Fibroblast of lung (primary cell): ENCODE data around the gene SAMD7. TPM values are rescaled to one million over a fixed set of nuclear protein-coding genes. Genes with fewer than 3 reads are reported as not detected.

Source experiments
- DNase-seq, 2 donors: peaks; one replicate each; pipeline versions ENCODE4 v3.0.0 to v3.0.0-alpha.2; 2010; ENCODE audit warnings: low read depth in 2 of 2
- H2AFZ ChIP-seq: 2 replicates; pipeline ENCODE4 v1.5.1; 2012; ENCODE audit warnings: low read length, control low read depth, inconsistent platforms
- H3K27ac ChIP-seq: 2 replicates; pipeline ENCODE4 v1.5.1; 2011; ENCODE audit warnings: low read length, control low read depth; ENCODE audit not compliant: insufficient read depth
- H3K27me3 ChIP-seq: 2 replicates; pipeline ENCODE4 v1.5.1; 2011; ENCODE audit warnings: mild to moderate bottlenecking, low read length; ENCODE audit not compliant: control insufficient read depth, insufficient read depth
- H3K36me3 ChIP-seq: 2 replicates; pipeline ENCODE4 v1.5.1; 2011; ENCODE audit warnings: low read length; ENCODE audit not compliant: control insufficient read depth, insufficient read depth
- H3K4me1 ChIP-seq: 2 replicates; pipeline ENCODE4 v1.5.1; 2011; ENCODE audit warnings: low read length; ENCODE audit not compliant: control insufficient read depth, insufficient read depth; ENCODE audit errors: extremely low read depth
- H3K4me2 ChIP-seq: 2 replicates; pipeline ENCODE4 v1.5.1; 2011; ENCODE audit warnings: low read length, control low read depth; ENCODE audit not compliant: insufficient read depth; ENCODE audit errors: extremely low read depth
- H3K4me3 ChIP-seq, 4 experiments: fragments of 200-600 bp in 1 of 4; sonication (generic) in 1 of 4; replicated peaks in 1 of 4; 2 replicates each; pipeline ENCODE4 v1.5.1; 2011 to 2016; ENCODE audit warnings: low read length in 4 of 4, low read depth in 3 of 4, mild to moderate bottlenecking in 3 of 4, control low read depth in 2 of 4, inconsistent platforms in 1 of 4, mixed read lengths in 1 of 4; ENCODE audit not compliant: insufficient read depth in 1 of 4; ENCODE audit errors: control extremely low read depth in 1 of 4
- H3K79me2 ChIP-seq: 2 replicates; pipeline ENCODE4 v1.5.1; 2012; ENCODE audit warnings: mild to moderate bottlenecking, low read length, inconsistent platforms; ENCODE audit not compliant: control insufficient read depth, insufficient read depth
- H3K9ac ChIP-seq: 2 replicates; pipeline ENCODE4 v1.5.1; 2011; ENCODE audit warnings: mild to moderate bottlenecking, low read length, control low read depth; ENCODE audit not compliant: insufficient read depth
- H3K9me3 ChIP-seq: 2 replicates; pipeline ENCODE4 v1.5.1; 2012; ENCODE audit warnings: low read depth, low read length; ENCODE audit not compliant: control insufficient read depth, insufficient read depth
- H4K20me1 ChIP-seq: 2 replicates; pipeline ENCODE4 v1.5.1; 2011; ENCODE audit warnings: low read length; ENCODE audit not compliant: control insufficient read depth, insufficient read depth; ENCODE audit errors: extremely low read depth
- EZH2 ChIP-seq: IDR thresholded peaks from 2 replicates; pipeline ENCODE4 v1.5.1; 2012; ENCODE audit warnings: low read length, control low read depth, mild to moderate bottlenecking; ENCODE audit errors: missing control alignments
- polyA plus RNA-seq, 2 donors: library from polyadenylated mRNA; depleted of rRNA in 1 of 2; stranded (reverse) in 1 of 2; unstranded in 1 of 2; fragments of >200 nt; gene quantifications; 2 replicates each; pipeline ENCODE4 v1.2.1, GENCODE V29; 2011 to 2012; ENCODE audit warnings: missing spikeins in 1 of 2
- total RNA-seq: library from RNA; depleted of rRNA; stranded (reverse); fragments of >200 nt; gene quantifications from 2 replicates; pipeline ENCODE4 v1.2.1, GENCODE V29; 2014
- TF ChIP-seq, protein P1 (sequence below), 2 donors: IDR thresholded peaks in 1 of 2; conservative IDR thresholded peaks in 1 of 2; 1 replicate in 1 of 2; 2 replicates in 1 of 2; pipeline ENCODE4 v1.5.1; 2011 to 2012; ENCODE audit warnings: low read length in 2 of 2, control low read depth in 1 of 2, inconsistent platforms in 1 of 2, low read depth in 1 of 2, mild to moderate bottlenecking in 1 of 2

Gene SAMD7
- total and polyA plus RNA-seq, 2 donors (not counting 1 experiment from before 2014, with no cell fraction given): not detected

DNA sequence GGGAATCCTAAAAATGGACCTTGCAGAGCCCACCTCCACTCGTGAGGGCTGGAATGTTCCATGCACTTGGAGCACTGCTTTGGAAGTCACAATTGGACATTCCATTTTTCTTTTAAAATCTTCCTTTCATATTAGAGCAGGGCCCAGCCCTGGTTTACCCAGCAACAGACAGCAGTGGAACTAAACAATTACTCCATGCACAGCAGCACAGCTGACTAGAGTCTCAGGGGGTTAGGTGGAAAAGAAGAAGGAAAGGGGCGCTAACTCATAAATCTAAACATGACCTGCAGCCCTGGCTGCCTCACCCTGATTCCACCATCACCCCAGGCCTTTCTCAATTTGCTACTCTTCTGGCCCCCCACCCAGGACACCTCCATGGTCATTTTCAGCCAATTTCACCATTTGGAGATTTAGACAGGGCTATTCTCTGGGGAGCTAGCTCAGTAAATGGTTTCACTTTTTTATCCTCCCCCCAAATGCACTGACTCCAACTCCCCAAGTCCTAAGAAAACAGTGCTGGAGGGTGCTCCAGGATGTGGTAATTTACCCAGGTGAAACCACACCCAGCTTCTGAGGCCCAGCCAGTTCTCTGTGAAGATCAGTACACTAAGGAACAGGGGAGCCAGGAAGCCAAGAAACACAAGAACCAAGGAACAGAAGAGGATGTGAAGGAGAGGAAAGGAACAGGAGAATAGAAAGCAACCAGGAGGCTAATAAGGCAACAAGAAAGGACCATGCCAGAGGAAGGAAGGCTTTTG lies 40.1 kb upstream of the SAMD7 start:
- DNase-seq: no peak
- no peaks in the 10 kb centered on the region for H3K36me3 ChIP-seq
- H2AFZ ChIP-seq: no peak overlapping the region
- H3K27ac ChIP-seq: no peak overlapping the region
- H3K9me3 ChIP-seq: no peaks in the 10 kb centered on the region
- no peaks in the 10 kb centered on the region for H3K4me1 ChIP-seq
- no peaks in the 10 kb centered on the region for H3K79me2 ChIP-seq
- no peak overlapping the region for H3K4me3 ChIP-seq
- no peak overlapping the region for H3K4me2 ChIP-seq
- no peak overlapping the region for H3K9ac ChIP-seq
- TF ChIP-seq, protein P1, sequence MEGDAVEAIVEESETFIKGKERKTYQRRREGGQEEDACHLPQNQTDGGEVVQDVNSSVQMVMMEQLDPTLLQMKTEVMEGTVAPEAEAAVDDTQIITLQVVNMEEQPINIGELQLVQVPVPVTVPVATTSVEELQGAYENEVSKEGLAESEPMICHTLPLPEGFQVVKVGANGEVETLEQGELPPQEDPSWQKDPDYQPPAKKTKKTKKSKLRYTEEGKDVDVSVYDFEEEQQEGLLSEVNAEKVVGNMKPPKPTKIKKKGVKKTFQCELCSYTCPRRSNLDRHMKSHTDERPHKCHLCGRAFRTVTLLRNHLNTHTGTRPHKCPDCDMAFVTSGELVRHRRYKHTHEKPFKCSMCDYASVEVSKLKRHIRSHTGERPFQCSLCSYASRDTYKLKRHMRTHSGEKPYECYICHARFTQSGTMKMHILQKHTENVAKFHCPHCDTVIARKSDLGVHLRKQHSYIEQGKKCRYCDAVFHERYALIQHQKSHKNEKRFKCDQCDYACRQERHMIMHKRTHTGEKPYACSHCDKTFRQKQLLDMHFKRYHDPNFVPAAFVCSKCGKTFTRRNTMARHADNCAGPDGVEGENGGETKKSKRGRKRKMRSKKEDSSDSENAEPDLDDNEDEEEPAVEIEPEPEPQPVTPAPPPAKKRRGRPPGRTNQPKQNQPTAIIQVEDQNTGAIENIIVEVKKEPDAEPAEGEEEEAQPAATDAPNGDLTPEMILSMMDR (conservative IDR thresholded peaks at IDR 0.05 in 1 of 2, IDR thresholded peaks at IDR 0.05 in 1 of 2; ENCODE audit: low read depth in 1 of 2, low read length in 2 of 2): no peak
- no peak for TF ChIP-seq EZH2
- H3K27me3 ChIP-seq: peaks cover 11% of the 10 kb centered on the region
- H4K20me1 ChIP-seq: no peaks in the 10 kb centered on the region

DNA sequence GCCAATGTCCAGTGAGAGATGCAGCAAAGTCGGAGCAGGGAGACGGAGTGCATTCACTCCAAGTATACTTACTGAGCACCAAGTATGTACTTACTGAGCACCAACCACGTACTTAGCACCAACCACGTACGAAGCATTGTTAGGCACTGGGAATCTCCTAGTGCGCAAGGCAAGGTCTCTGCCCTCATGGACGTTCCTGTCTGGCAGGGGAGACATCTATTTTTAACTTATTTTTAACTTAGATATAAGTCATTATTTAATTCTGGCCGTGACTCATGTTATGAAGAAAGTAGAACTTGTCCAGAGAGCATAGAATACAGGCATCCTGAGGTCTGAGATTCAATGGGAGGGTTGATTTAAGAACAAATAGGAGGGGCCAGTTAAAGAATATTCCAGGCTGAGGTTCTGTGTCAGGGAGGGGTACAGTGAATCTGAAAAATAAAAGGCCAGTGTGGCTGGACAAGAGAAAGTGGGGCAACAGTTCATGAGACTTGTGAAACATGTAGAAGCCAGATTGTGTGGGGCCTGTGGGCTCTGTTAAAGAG lies 32.3 kb upstream of the SAMD7 start:
- H4K20me1 ChIP-seq: no peaks in the 10 kb centered on the region
- no peak overlapping the region for H3K4me2 ChIP-seq
- peaks cover 6% of the 10 kb centered on the region for H3K27me3 ChIP-seq
- no peak overlapping the region for H2AFZ ChIP-seq
- TF ChIP-seq, protein P1 (conservative IDR thresholded peaks at IDR 0.05 in 1 of 2, IDR thresholded peaks at IDR 0.05 in 1 of 2; ENCODE audit: low read depth in 1 of 2, low read length in 2 of 2): no peak
- no peaks in the 10 kb centered on the region for H3K79me2 ChIP-seq
- H3K9me3 ChIP-seq: no peaks in the 10 kb centered on the region
- DNase-seq: no peak
- no peaks in the 10 kb centered on the region for H3K4me1 ChIP-seq
- H3K36me3 ChIP-seq: no peaks in the 10 kb centered on the region
- H3K9ac ChIP-seq: no peak overlapping the region
- H3K4me3 ChIP-seq: no peak overlapping the region
- H3K27ac ChIP-seq: no peak overlapping the region

DNA sequence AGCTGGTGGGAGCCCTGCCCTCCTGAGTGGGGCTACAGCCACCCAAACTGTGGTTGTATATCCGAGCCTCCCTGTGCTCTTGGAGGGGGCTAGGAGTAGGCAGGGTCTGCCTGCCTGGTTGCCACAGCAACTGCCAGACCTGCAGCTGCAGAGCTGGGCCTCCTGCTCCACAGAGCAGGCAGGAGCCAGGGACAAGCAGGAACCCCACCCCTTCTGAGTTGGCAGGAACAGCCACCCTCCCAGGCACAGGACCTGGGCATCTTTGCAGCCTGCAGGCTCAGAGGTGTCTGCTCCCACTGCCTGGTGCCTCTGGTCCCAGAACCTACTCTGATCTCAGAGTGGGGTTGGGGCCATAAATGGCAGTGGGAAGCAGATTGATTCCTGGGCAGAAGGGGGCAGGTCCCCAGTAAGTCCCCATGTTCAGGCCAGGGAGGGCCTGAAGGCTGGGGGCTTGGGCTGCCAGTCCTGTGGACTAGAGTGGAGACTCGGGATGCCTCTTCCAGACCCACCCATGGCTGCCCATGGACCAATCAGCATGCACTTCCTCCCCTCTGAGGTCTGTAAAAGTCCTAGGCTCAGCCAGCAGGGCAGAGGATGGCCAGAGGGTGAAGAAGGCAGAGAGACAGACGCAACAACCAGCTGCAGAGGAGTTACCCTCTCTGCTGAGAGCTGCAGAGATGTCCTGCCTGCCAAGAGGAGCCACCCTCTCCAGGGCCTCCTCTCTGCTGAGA lies 31.4 kb upstream of the SAMD7 start:
- TF ChIP-seq, protein P1 (conservative IDR thresholded peaks at IDR 0.05 in 1 of 2, IDR thresholded peaks at IDR 0.05 in 1 of 2; ENCODE audit: low read depth in 1 of 2, low read length in 2 of 2): no peak
- no peak for TF ChIP-seq EZH2
- Histone ChIP-seq H3K9me3 (no peaks in the 10 kb centered on the region), H3K4me3 (no peak overlapping the region)

More for the DNA sequence above, 31.4 kb upstream of the SAMD7 start:
- Histone ChIP-seq H3K4me2 (no peak overlapping the region), H3K27ac (no peak overlapping the region), H2AFZ (no peak overlapping the region), H3K4me1 (no peaks in the 10 kb centered on the region), H3K27me3 (peaks cover 2% of the 10 kb centered on the region), H3K36me3 (no peaks in the 10 kb centered on the region), H3K9ac (no peak overlapping the region), H3K79me2 (no peaks in the 10 kb centered on the region), H4K20me1 (no peaks in the 10 kb centered on the region)
- no peak for DNase-seq
